Measurements from ENCODE around the gene FOXE3. TPM values are rescaled to one million over a fixed set of nuclear protein-coding genes. Genes with fewer than 3 reads are reported as not detected.

Gene FOXE3
- total RNA-seq, 4 donors from 2014 or later: not detected

GRCh38 chr1:47459253-47459788, 43.2 kb downstream of the FOXE3 start:
- Histone ChIP-seq H3K36me3 (no peaks in the 10 kb centered on the region), H3K27me3 (peaks cover 26 to 38% (median 30%) of the 10 kb centered on the region in 3 donors), H3K4me1 (no peaks in the 10 kb centered on the region), H3K9me3 (no peaks in the 10 kb centered on the region), H3K4me3 (no peak overlapping the region), H3K27ac (no peak overlapping the region)
- TF ChIP-seq, protein P1, sequence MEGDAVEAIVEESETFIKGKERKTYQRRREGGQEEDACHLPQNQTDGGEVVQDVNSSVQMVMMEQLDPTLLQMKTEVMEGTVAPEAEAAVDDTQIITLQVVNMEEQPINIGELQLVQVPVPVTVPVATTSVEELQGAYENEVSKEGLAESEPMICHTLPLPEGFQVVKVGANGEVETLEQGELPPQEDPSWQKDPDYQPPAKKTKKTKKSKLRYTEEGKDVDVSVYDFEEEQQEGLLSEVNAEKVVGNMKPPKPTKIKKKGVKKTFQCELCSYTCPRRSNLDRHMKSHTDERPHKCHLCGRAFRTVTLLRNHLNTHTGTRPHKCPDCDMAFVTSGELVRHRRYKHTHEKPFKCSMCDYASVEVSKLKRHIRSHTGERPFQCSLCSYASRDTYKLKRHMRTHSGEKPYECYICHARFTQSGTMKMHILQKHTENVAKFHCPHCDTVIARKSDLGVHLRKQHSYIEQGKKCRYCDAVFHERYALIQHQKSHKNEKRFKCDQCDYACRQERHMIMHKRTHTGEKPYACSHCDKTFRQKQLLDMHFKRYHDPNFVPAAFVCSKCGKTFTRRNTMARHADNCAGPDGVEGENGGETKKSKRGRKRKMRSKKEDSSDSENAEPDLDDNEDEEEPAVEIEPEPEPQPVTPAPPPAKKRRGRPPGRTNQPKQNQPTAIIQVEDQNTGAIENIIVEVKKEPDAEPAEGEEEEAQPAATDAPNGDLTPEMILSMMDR (IDR thresholded peaks at IDR 0.05 in 4 of 5, conservative IDR thresholded peaks at IDR 0.05 in 1 of 5): no peak
- no peak for TF ChIP-seq POLR2A (IDR thresholded peaks at IDR 0.05)
- no peak for DNase-seq
- in situ Hi-C loops (cut with MboI; ENCODE audit: low sequenced_read_pairs in 4 of 4): loop anchor here in 1 of 4 donors (10.0 kb wide), 1 partner anchor 255 kb away; no protein-coding TSS in a partner anchor
- ATAC-seq: no peak
- intact Hi-C loops (cut with DNase I; ENCODE audit: low total_unique reads): no loop called here

- Histone ChIP-seq H3K9me3 (no peaks in the 10 kb centered on the region), H3K27ac (no peak overlapping the region), H3K4me3 (no peak overlapping the region), H3K4me1 (peaks cover 0 to under 1% of the 10 kb centered on the region in 2 donors), H3K36me3 (no peaks in the 10 kb centered on the region), H3K27me3 (peaks cover 23 to 38% (median 30%) of the 10 kb centered on the region in 3 donors)
- in situ Hi-C loops (cut with MboI; ENCODE audit: low sequenced_read_pairs in 4 of 4): no loop called here
- intact Hi-C loops (cut with DNase I; ENCODE audit: low total_unique reads): no loop called here
- ATAC-seq (no peak), DNase-seq (no peak)
- TF ChIP-seq, protein P1 (IDR thresholded peaks at IDR 0.05 in 4 of 5, conservative IDR thresholded peaks at IDR 0.05 in 1 of 5): no peak
- TF ChIP-seq POLR2A (IDR thresholded peaks at IDR 0.05): no peak
These were observed 44.0 kb downstream of the FOXE3 start for GRCh38 chr1:47460040-47460439.

DNA sequence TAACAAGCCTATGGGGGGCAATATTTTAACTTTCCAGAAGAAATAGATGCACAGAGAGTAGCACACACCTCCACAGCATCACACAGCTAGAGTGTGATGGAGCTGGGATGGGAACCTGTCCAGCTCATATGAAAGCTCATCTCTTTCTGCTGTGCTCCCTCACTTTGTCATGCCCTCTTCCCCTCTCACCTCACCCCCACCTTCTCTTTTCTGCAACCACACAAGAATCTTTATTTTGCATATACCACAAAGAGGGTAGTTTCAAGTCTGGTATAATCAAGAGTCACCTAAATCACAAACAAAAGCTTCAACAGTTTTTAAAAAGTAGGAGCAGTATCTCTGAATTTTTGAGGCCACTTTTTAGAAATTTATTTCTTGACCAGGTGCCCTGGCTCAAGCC, 44.4 kb downstream of the FOXE3 start:
- peaks cover 0 to 4% of the 10 kb centered on the region in 2 donors for H3K4me1 ChIP-seq
- TF ChIP-seq POLR2A (IDR thresholded peaks at IDR 0.05): no peak
- no peak for DNase-seq
- H3K36me3 ChIP-seq: no peaks in the 10 kb centered on the region
- intact Hi-C loops (cut with DNase I; ENCODE audit: low total_unique reads): no loop called here
- H3K27me3 ChIP-seq: peaks cover 22 to 38% (median 30%) of the 10 kb centered on the region in 3 donors
- H3K4me3 ChIP-seq: no peak overlapping the region
- no peak for ATAC-seq
- H3K9me3 ChIP-seq: no peaks in the 10 kb centered on the region
- in situ Hi-C loops (cut with MboI; ENCODE audit: low sequenced_read_pairs in 4 of 4): no loop called here
- H3K27ac ChIP-seq: no peak overlapping the region

- Histone ChIP-seq H3K27ac (no peak overlapping the region), H3K27me3 (peaks cover 14 to 22% (median 21%) of the 10 kb centered on the region in 3 donors), H3K4me3 (no peak overlapping the region), H3K36me3 (no peaks in the 10 kb centered on the region), H3K4me1 (peaks cover 0 to 7% of the 10 kb centered on the region in 2 donors), H3K9me3 (no peaks in the 10 kb centered on the region)
- intact Hi-C loops (cut with DNase I; ENCODE audit: low total_unique reads): no loop called here
- in situ Hi-C loops (cut with MboI; ENCODE audit: low sequenced_read_pairs in 4 of 4): no loop called here
- peak in 1 of 2 donors; percentile 56 for ATAC-seq
- TF ChIP-seq, protein P1 (IDR thresholded peaks at IDR 0.05 in 4 of 5, conservative IDR thresholded peaks at IDR 0.05 in 1 of 5): no peak
- TF ChIP-seq POLR2A (IDR thresholded peaks at IDR 0.05): no peak
- DNase-seq: no peak
These were observed 49.5 kb downstream of the FOXE3 start for GRCh38 chr1:47465605-47466004.

Other genes with a start within 250 kb of the FOXE3 start
- gene PDZK1IP1, start 226.2 kb upstream of the FOXE3 start, total RNA-seq: 10 to 100 TPM in 1 of 4 donors, 1 to 10 TPM in 2, not detected in 1; 1.8 to 10.9 (median 3.9) TPM
- 1 to 10 TPM in 1 of 4 donors, under 1 TPM in 3; 0.59 to 1.6 (median 0.70) TPM for gene TAL1, start 184.1 kb upstream of the FOXE3 start, total RNA-seq
- 1 to 10 TPM in 1 of 4 donors, under 1 TPM in 3; 0.33 to 1.1 (median 0.63) TPM for gene STIL, start 102.1 kb upstream of the FOXE3 start, total RNA-seq
- 10 to 100 TPM; 70.7 to 98.7 (median 88.3) TPM for gene CMPK1, start 82.5 kb upstream of the FOXE3 start, total RNA-seq
- gene FOXD2, start 21.8 kb downstream of the FOXE3 start, total RNA-seq: under 1 TPM in 1 of 4 donors, not detected in 3; 0.11 TPM

Measured in gastrocnemius medialis (tissue), 4 donors.